IPS-11a (cell line): Measurements from ENCODE around the gene P3H3.

Source experiments
- H3K4me3 ChIP-seq: one replicate; pipeline ENCODE4 v1.5.1; 2013; ENCODE audit warnings: low read depth, low read length, control low read depth

P3H3 gene

DNA sequence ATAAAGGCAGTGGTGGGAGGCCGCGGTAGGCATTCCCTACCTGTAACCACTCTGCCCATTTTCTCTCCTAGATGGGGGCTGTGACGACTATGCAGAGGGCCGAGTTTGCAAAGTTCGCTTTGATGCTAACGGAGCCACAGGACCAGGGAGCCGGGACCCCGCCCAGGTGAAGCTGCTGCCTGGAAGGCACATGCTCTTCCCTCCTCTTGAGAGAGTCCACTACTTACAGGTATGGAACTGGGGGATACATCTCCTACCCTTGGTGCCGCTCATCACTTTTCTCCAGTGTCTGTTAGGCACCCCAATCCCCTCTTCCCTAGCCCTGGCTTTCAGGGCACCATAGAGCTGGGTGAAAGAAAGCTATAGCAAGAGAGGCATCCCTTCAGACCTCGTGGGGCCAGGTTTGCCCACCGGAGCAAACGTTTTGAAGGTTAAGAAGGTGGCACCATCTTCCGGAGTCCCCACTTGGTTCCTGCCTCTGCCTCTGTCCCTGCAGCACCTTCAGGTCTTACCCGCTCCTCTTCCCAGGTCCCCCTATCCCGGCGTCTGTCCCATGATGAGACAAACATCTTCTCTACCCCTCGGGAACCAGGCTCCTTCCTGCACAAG is 2.0 kb upstream of the P3H3 start:
- no peak overlapping the region for H3K4me3 ChIP-seq

GRCh38 chr12:6826734-6827436 is 1.3 kb upstream of the P3H3 start:
- H3K4me3 ChIP-seq = no peak overlapping the region

- H3K4me3 ChIP-seq = no peak overlapping the region
Measured at GRCh38 chr12:6827437-6827911, 733 bp upstream of the P3H3 start.

DNA sequence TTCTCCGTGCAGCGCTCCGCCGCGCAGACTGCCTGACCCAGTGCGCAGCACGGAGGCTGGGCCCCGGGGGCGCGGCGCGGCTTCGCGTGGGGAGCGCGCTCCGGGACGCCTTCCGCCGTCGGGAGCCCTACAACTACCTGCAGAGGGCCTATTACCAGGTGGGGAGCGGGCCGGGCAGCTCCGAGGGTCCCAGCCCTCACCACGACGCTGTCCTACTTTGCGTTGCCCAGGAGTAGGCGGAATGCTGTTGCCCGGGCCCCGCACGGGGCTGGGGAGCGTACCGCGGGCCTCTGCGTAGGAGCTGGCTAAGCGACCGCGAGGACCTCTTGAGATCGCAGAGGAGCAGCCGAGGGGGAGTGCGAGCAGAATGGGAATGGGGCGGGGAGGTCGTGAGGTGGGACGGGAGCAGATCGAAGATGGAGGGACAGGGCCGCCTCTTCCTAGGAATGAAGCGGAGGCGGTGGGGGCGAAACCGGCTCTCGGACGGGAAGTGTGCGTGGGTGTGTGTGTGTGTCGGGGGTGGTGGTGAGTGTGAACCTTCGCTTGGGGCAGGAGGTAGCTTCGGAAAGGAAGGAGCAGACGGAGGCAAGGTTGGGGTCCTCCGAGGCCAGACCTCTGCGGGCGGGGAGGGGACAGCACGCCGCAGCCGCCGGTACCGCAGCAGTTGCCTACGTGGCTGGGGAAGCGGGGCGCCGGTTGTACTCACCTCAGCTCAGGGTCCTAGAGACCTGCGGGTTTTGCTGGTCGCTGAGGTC is 751 bp downstream of the P3H3 start:
- peak overlapping the region; percentile 96 for H3K4me3 ChIP-seq

DNA sequence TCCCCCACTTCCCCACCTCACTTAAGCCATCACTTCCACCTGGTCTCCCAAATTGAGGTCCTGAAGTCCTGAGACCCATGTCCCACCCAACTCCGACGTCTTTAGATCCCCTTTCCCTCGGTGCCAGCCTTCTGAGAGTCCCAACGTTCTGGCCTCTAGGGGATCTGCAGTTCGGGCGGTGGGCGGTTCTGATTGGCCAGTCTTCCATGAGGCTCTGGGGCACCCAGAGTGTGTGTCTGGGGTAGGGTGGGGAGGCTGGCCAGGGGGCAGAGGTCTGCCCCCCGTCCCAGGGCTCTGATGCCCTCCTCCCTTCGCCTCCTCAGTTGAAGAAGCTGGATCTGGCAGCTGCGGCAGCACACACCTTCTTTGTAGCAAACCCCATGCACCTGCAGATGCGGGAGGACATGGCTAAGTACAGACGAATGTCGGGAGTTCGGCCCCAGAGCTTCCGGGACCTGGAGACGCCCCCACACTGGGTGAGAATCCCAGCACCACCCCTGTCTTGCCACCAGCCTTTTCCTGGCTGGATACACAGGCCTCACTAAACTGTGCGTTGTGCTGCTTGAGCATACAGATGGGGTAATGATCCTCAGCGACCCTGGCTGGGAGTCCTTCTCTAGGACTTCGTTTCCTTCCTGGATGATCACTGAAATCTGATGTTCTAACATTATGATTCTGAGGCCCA is 1.5 kb downstream of the P3H3 start:
- peak overlapping the region; percentile 96 for H3K4me3 ChIP-seq

DNA sequence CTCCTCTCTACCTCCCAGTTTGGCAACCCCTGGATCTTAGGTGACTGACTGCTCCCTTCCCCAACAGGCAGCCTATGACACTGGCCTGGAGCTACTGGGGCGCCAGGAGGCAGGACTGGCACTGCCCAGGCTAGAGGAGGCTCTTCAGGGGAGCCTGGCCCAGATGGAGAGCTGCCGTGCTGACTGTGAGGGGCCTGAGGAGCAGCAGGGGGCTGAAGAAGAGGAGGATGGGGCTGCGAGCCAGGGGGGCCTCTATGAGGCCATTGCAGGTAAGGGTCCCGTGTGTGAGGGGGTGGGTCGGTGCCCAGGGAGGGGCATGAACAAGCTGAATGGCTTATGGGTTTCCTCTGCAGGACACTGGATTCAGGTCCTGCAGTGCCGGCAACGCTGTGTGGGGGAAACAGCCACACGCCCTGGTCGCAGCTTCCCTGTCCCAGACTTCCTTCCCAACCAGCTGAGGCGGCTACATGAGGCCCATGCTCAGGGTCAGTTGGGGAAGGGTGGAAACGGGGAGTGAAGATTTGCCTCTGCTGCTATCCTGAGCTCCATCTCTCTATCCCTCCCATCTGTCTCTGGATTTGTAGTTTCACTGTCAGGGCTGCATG is 2.2 kb downstream of the P3H3 start:
- no peak overlapping the region for H3K4me3 ChIP-seq

DNA sequence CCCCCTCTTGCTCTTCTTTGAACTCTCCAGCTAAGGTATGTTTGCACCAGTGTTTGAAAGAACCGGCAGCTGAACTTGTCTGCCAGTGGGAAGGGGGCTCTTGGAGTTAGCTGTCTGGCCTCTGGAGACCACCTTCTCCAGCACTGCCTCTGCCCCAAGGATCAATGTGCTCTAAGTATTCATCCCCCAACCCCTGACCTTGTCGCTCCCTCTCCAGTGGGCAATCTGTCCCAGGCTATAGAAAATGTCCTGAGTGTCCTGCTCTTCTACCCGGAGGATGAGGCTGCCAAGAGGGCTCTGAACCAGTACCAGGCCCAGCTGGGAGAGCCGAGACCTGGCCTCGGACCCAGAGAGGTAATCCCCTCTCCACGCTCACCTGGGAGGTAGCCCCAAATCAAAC is 2.8 kb downstream of the P3H3 start:
- H3K4me3 ChIP-seq = no peak overlapping the region

- H3K4me3 ChIP-seq = no peak overlapping the region
Measured at GRCh38 chr12:6831450-6831995, 3.3 kb downstream of the P3H3 start.

GRCh38 chr12:6832125-6832524 is 3.9 kb downstream of the P3H3 start:
- H3K4me3 ChIP-seq = no peak overlapping the region

DNA sequence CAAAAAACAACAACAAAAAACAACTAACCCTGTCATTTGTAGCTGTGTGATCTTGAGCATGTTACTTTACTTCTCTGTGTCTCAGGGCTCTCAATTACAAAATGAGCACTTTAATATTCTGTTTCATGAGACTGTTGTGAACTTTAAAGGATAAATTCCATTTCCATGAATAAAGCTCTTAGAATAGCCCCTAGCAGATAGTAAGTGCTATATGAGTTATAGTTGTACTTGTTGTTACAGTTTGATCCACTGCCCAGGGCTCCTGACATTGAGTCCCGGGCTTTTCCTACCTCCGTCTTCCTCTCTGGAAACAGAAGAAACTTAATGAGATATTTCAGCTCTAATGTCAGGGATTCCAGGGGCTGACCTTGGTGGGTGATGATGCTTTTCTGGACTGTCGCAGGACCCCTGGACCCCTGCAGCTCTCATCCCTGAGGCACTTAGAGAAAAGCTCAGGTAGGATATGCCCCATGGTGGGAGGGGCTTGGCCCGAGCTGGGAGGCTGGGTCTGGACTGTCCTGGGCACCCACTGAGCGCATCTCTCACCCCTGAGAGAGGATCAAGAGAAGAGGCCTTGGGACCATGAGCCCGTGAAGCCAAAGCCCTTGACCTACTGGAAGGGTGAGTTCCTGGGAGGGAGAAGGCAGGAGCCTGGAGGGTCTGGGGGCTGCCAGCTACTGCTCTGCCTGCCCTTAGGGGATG is 5.1 kb downstream of the P3H3 start:
- H3K4me3 ChIP-seq = no peak overlapping the region

DNA sequence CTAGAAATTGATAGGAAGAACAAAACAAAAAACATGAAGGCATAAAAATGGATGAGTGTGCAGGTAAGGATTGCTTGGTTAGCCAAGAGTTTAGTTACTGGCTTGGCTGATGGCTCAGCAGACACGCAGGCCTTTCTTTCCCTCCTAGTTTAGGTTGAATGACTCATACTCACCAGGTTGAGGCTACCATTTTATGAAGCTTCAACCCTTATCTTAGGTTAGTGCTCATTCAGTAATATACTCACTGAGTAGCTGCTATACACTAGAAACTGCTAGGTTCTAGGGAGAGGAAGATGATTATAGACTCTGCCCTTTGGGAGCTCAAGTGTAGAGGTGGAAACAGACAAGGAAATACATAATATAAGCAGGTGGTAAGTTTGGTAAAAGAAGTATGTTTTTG is 6.0 kb downstream of the P3H3 start:
- H3K4me3 ChIP-seq = no peak overlapping the region

DNA sequence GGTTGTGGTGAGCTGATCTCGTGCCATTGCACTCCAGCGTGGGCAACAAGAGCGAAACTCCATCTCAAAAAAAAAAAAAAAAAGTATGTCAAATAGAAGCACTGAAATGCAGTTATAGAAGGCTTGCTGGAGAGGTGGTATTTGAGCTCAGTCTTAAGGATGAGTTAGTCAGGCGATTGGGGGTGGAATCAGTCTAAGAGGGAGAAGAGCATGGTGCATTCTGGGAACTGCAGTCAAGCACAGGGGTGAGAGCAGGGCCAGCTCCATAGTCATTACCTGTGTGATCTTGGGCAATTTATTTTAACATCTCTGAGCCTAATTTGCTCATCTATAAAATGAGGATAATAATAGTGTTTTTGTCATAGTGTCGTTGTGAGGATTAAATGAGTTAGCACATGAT is 6.7 kb downstream of the P3H3 start:
- H3K4me3 ChIP-seq = no peak overlapping the region

GRCh38 chr12:6836851-6837250 is 8.6 kb downstream of the P3H3 start:
- no peak overlapping the region for H3K4me3 ChIP-seq

GRCh38 chr12:6837370-6838060 is 9.3 kb downstream of the P3H3 start:
- no peak overlapping the region for H3K4me3 ChIP-seq

DNA sequence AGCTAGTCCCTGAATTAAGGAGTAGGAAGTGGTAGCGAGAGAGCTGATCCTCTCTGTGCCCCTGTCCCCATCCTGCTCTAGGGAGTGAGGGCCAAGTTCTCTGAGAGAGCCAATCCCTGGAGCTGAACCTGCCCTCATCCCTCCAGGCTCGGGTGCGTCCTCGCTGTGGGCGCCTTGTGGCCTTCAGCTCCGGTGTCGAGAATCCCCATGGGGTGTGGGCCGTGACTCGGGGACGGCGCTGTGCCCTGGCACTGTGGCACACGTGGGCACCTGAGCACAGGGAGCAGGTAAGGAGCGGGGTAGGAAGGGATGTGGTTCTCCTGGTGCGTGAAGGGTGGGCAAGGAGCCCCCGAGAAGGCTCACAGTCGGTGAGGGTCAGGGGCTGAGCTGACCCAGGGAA is 10.6 kb downstream of the P3H3 start:
- H3K4me3 ChIP-seq = no peak overlapping the region

DNA sequence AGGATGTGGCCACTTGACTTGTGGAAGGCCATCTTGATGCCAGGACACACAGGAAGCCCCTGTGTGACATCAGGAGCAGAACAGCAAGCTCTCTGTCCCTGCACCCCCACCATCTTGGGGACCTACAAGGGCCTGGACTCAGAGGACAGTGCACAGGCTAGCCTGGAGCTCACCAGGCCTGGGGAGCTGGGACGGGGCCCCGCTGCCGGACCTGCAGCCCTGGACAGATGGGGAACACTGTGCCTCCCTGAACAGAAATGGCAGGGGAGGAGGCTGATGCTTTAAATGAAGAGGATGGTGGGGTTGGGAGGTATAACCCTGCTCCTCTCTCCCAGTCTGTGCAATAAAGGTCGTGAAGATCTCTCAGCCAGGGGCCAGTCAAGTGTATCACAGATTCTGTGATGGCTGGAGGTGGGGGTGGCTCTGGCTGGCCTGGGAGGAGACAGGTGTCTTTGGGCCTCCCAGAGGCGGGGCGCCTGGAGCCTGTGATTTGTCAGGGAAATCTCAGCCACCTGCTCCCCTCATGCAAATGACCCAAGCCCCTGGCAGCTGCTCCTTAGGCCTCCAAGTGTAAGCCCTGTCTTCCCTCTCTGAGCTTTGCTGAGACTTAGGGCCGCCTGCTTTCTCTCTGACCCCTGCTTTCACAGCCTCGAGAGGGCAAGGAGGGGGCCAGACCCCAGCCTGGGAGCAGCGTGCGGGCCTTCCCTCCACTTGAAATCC is 11.4 kb downstream of the P3H3 start:
- H3K4me3 ChIP-seq = no peak overlapping the region

- no peak overlapping the region for H3K4me3 ChIP-seq
Measured at GRCh38 chr12:6840330-6840729, 12.1 kb downstream of the P3H3 start.

DNA sequence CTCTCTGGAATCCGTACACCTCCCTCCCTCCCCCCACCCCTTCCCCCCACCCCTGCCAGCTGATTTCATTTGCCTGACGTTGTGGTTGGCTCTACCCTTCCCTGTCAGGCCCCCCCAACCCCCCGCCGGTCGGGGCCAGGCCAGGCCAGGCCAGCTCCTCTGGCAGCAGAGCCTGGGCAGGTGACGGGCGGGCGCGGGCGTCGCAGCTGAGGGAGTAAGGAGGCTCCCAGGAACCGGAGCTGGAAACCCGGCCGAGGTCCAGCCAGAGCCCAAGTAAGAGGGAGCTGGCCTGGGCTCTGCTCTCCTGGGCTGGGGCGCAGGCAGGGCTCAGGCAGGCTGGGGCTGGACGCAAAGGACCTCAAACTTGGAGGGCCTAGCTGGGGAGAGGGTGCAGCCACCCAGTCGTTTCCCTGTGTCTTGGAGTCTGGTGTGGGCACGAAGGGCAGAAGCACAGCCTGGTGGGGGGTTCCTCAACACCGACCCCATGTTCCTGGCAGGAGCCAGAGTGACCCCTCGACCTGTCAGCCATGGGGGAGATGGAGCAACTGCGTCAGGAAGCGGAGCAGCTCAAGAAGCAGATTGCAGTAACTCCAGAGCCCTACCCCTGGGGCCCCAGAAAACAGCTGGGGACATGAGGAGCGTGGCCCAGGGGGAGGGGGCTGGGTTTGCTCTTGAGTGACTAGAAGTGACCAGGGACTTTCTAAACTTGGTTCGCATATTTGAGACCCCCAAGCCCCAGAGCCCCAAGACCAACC is 12.7 kb downstream of the P3H3 start, which contains the start of gene GNB3:
Gene GNB3, plus strand, starts transcription at position 165 of the 755 bp plus-strand sequence. Its CDS starts 363 bp downstream, at position 528.
- no peak within 1 kb of the TSS for H3K4me3 ChIP-seq
